Stimulated activated CD4-positive, alpha-beta T cell treated with anti-CD3 and anti-CD28 coated beads, Interleukin-4, amount 100 ng/mL, for 1 hour (primary cell): ENCODE measurements around the gene KLHDC3.
A peak's percentile ranks its signal among the peaks of the same experiment; 100 is the strongest.
"Not testable (repeated sequence)": the region's sequence is repeated elsewhere in the genome, so short reads cannot be mapped to it uniquely, and the experiment has no call there.

Experiments
- DNase-seq: peaks from one replicate; pipeline ENCODE4 v3.0.0-alpha.2; 2020

Gene KLHDC3

GRCh38 chr6:43033496-43034189 lies 19.6 kb downstream of the KLHDC3 start:
- no peak for DNase-seq

- DNase-seq: no peak
Observed at GRCh38 chr6:43034190-43034525, 20.1 kb downstream of the KLHDC3 start.

DNA sequence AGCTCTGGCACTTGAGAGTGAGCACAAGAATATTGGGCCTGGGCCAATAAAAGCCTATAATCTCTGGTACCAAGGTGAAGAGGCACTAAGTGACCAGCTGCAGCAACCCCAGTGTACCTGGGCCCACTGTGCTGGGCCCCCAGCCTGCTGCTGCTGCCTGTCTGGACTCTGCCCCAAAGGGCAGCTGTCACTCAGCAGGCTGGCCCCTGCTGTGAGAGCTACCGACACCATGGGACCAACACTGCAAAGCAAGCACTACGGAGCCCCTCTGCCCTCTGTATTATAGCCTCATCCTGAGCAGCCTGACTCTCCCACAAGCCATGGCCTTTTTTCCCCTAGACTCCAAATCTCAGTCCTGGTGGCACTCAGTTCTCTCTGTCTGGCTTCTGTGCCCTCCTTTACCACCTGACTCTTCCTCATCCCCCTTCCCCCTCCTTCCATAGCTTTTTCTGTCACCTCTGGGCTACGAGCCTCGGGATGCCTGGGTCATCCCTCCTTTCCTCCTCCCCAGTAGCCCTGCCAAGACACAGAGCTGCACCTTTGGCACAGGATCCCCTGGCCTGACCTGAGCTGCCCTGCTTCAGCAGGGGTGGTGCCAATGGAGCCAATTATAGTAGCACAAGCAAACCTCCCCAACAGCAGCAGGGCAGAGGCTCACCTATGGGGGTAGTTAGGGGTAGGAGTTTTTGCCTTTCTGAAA lies 21.6 kb downstream of the KLHDC3 start:
- no peak for DNase-seq

DNA sequence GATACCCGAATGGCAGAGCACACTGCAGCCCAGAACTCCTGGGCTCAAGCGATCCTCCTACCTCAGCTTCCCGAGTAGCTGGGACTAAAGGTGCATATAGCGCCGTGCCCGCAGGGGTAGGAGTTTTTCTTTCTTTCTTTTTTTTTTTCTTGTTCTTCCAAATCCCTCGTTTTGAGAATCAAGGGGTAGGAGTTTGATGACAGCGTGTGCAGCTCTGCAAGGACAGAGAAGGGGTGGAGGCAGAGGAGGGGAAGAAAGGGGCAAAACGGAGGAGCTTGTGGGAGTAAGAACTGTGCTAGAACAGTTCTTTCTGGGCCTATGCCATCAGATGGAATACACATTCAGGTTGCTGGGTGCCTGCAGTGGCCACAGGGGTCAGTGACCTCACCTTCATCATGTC lies 22.7 kb downstream of the KLHDC3 start:
- no peak for DNase-seq

DNA sequence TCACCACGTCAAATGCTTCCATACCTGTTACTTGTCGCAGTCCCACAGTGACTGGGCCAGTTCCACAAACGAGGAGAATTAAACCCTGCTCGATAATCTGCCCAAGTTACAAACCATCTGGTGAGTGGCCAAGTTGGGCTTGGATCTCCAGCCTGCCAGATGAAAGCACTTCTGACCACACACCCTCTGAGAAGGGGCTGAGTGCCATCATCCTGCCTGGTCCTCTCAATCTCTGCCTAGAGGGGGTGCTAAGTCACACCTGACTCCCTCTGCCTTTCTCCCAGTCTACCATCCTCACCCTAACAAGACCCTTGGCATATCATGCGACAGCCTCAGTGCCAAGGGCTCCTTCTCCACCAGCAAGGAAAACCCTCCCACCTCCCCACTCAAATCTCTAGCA lies 23.1 kb downstream of the KLHDC3 start:
- no peak for DNase-seq

DNA sequence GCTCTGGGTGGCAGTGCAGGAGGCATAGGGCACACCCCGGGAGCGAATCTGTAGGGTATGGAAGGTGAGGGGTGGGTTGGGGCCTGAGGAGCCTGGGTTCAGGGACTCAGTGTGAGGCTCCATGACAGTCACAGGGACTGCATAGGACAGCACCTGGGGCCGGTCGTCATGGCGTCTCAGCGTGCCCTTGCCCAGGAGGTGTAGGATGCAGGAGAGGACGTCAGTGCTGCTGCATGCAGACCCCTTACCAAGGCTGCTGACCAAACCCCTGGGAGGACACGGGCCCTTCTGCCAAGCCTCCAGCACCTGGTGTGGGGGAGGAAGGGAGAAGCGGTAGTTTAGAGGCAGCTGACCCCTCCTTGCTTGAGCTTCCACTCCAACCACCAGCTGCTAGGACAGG lies 23.7 kb downstream of the KLHDC3 start:
- DNase-seq: no peak

DNA sequence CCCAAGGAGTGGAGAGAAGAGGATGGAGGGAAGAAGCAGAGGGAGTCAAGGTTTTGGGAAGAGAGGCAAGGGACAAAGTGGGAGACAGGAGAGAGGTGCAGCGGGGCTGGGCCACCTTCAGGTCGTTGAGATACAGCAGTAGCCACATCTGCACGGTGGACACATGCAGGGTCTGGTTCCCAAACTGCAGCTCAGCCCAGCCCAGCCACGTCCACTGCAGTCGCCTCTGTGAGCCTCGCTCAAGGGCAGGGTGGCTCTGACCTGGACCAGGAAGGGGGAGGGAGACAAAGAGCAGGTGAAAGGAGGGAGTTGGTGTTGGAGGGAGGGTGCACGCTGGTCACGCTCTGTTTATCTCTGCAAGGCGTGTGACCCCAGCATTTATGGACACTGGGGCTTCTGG lies 24.7 kb downstream of the KLHDC3 start:
- DNase-seq: no peak

- DNase-seq: no peak
Observed at GRCh38 chr6:43040542-43041257, 26.7 kb downstream of the KLHDC3 start.

GRCh38 chr6:43041475-43041874 lies 27.4 kb downstream of the KLHDC3 start:
- DNase-seq: not testable (repeated sequence)

- DNase-seq: no peak
Observed at GRCh38 chr6:43043310-43043709, 29.3 kb downstream of the KLHDC3 start.

DNA sequence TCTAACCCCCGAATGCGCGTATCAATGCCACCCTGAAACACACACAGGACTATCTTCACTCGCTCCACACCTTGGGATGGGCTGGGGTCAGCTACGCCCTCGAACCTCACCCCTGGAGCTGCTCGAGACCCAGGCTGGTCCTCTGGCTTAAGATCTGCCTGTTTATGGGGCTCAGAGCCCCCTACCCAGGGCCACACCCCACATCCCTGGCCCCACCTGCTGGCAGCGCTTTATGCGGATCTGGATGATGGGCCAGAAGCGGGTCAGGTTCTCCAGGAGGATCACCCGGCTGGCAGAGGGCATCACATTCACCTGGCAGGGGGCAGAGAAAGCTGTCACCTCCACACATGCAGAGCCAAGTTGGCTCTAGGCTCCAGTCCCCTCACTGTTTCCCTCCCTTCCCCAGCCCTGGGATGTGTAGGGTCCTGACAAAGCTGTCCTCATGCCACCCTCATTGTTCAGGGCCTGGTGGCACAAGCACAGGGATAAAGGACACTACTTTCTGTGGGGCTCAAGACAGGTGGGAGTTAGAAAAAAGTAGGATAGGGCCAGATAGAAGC lies 31.4 kb downstream of the KLHDC3 start:
- no peak for DNase-seq

- DNase-seq: no peak
Observed at GRCh38 chr6:43047998-43048397, 33.9 kb downstream of the KLHDC3 start.

DNA sequence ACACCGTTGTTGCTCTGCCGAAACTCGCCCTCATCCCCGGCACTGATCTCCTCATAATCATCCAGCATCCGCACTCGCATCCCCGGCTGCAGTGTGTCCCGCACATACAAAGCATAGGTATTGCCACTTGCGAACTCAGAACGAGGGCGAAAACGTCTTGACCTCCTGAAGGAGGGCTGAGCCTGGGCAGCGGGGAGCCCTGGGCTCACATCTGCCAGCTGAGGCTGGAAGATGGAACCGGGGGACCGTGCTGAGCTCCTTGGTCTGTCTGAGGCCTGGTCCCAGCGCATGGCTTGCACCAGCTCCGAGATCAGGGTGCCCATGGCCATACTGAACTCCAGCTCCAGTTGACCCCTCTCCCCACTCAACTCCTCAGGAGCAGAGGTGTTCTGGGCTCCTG lies 36.9 kb downstream of the KLHDC3 start:
- no peak for DNase-seq

- no peak for DNase-seq
Observed at GRCh38 chr6:43052225-43052841, 38.3 kb downstream of the KLHDC3 start.

DNA sequence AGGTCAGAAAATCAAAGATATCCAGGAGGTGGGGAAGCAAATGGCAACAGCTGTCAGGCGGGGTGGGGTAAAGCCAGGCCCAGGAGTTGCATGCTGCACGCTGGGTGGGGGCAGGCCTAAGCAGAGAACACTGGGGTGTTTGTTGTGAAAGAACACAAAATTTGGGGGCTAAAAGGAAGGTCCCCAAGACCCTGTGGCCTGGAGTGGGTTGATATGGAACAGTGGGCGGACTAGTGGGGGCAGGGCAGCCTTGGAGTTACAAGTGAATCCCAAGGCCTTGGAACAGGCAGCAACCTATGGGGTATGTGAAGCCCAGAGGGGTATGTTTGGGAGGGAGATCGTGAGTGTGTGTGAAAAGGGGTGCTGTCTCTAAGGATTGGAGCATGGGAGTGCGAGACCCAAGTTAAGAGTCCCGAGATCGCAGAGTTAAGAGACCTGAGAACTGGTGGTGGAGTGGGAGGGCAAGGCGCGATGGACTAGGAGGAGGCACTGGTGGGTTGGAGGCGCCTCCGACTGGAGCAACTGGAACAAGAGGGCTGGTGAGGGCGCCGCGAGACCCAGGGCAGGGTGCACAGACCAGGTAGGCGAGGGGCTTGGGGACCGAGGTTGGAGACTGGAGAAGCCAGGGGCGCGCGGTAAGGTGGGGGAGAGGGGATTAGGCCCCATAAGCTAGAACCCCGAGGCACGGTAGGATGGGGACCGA lies 38.9 kb downstream of the KLHDC3 start:
- peak; percentile 33 for DNase-seq

DNA sequence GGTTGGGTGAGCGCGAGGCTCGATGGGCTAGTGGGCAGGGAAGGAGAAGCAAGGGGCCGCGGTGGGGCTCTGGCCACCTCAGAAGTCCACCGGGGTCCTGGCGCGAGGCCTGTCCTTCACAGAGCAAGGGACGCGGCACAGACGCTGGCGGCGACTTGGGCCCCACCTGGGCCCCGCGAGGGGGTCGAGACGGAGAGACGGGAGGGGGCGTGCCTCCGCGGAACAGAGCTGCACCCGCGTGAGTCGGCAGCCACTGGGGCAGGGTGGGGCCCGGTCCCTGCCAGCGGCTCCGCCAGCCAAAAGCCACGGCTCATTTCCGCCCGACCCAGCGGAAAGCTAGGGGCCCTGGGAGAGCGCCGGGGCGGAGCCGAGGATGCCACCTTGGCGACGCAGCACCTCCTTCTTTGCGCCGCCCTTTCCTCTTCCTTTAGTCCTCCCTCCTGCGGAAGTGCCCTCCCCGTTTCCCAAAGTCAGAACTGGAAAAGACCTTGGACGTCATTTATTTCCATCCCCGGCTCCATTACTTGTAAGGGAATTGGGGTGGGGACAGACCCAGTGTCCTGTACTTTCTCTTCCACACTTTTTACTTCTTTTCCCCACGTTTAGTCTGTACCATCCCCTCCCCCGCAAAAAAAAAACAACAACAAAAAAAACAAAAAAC lies 39.6 kb downstream of the KLHDC3 start, which contains the start of gene CUL7:
CUL7 (minus strand) TSS at position 307 of the 661 bp plus-strand sequence. CDS start 1,063 bp downstream, outside the sequence.
- peak; percentile 91 for DNase-seq

- DNase-seq: no peak
Observed at GRCh38 chr6:43054206-43054943, 40.3 kb downstream of the KLHDC3 start.

GRCh38 chr6:43055966-43056365 lies 41.9 kb downstream of the KLHDC3 start:
- no peak for DNase-seq

GRCh38 chr6:43058531-43058930 lies 44.5 kb downstream of the KLHDC3 start:
- DNase-seq: no peak

DNA sequence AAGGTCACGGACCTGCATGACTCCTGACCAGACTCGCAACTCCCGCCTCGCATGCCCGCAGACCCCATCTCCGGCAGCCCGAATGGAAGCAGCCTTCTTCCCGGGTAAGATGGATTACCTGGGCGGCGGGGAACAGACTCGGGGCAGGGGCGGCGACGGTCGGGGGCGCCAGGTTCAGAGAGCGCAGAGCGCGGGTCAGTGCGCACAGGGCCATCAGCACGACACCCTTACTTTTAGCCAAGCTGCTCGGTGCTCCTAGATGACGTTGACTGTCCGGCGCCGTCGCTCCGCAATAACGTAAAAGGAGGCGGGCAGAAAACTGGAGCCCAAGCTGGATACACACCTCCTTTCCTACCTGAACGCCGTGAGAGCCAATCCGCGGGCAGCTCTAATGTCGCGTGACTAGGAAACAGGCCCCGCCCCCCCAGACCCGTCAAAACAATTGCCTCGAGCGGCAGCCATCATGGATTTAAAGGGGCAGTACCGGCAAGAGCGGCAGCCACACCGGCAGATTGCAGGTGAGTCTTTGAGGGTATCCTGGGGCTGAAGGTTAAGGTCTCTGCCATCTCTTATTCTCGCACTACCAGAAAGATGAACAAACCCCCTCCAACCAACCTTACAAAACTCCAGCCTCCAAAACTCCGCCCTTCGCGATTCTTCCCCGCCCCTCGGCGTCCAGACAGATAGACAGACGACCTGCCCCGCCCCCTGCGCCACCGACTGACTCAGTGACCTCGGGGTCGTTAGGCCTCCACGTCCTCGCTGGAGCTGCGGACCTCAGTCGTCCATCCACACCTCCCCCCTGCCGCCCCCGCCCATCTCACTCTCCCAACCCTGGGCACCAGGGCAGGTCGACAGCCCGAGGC lies 45.4 kb downstream of the KLHDC3 start, which contains the start of the genes KLC4 and MRPL2:
KLC4 (plus strand) TSS at position 464 of the 866 bp plus-strand sequence. CDS start 1,705 bp downstream, outside the sequence.
MRPL2 (minus strand) TSS at position 267 of the 866 bp plus-strand sequence; CDS start at position 214, 53 bp downstream.
- peak; percentile 96 for DNase-seq
